Peyer's patch (tissue), 4 donors: ENCODE data around the gene TPPP.

Source experiments
- CTCF ChIP-seq, 6 experiments: fragments of 450-650 bp in 4 of 6; fragments of 200-600 bp in 2 of 6; sonication (generic) in 1 of 6; IDR thresholded peaks; one replicate each; pipeline ENCODE4 v1.5.1; 2017 to 2019; ENCODE audit warnings: antibody characterized with exemption in 6 of 6, mild to moderate bottlenecking in 3 of 6, moderate library complexity in 1 of 6
- POLR2A ChIP-seq, 2 donors: fragments of 450-650 bp; IDR thresholded peaks; one replicate each; pipeline ENCODE4 v1.5.1; 2017; ENCODE audit warnings: antibody characterized with exemption in 2 of 2, mild to moderate bottlenecking in 2 of 2, moderate library complexity in 2 of 2

GRCh38 chr5:616484-617039 lies 76.6 kb downstream of the TPPP start:
- TF ChIP-seq CTCF (IDR thresholded peaks at IDR 0.05): peak in 3 of 6 experiments; percentile 8 to 43 (median 17)
- TF ChIP-seq POLR2A (IDR thresholded peaks at IDR 0.05): no peak
